Stomach (tissue), 9 donors: Measurements from ENCODE around the gene DNAJC6. TPM values are rescaled to one million over a fixed set of nuclear protein-coding genes. Genes with fewer than 3 reads are reported as not detected.

Experiments used
- DNase-seq, 2 donors: peaks; one replicate each; pipeline versions ENCODE4 v3.0.0 to v3.0.0-alpha.2; 2013 to 2019
- H3K27ac ChIP-seq, 5 donors: fragments of 200-600 bp in 4 of 5; sonication (generic) in 4 of 5; one replicate each; pipeline ENCODE4 v1.5.1; 2013 to 2019; ENCODE audit warnings: mild to moderate bottlenecking in 1 of 5, moderate library complexity in 1 of 5
- H3K27me3 ChIP-seq, 3 donors: fragments of 200-600 bp; sonication (generic); one replicate each; pipeline ENCODE4 v1.5.1; 2017 to 2019; ENCODE audit warnings: mixed run types in 1 of 3
- H3K36me3 ChIP-seq, 4 donors: fragments of 200-600 bp; sonication (generic); 1 replicate in 3 of 4; 2 replicates in 1 of 4; pipeline ENCODE4 v1.5.1; 2016 to 2019
- H3K4me1 ChIP-seq, 4 donors: fragments of 200-600 bp; sonication (generic); one replicate each; pipeline ENCODE4 v1.5.1; 2016 to 2019
- H3K4me3 ChIP-seq, 4 donors: fragments of 200-600 bp; sonication (generic) in 3 of 4; one replicate each; pipeline ENCODE4 v1.5.1; 2016 to 2019; ENCODE audit warnings: mild to moderate bottlenecking in 1 of 4
- H3K9me3 ChIP-seq, 4 donors: fragments of 200-600 bp; sonication (generic); one replicate each; pipeline ENCODE4 v1.5.1; 2016 to 2019
- CTCF ChIP-seq, 7 experiments: fragments of 450-650 bp in 4 of 7; fragments of 200-600 bp in 3 of 7; sonication (generic) in 3 of 7; IDR thresholded peaks; one replicate each; pipeline ENCODE4 v1.5.1; 2016 to 2019; ENCODE audit warnings: antibody characterized with exemption in 7 of 7, control low read depth in 2 of 7, mild to moderate bottlenecking in 1 of 7
- EP300 ChIP-seq: sonication (generic); formaldehyde crosslinking; IDR thresholded peaks from one replicate; pipeline ENCODE4 v1.6.1; 2017; ENCODE audit warnings: antibody characterized with exemption
- POLR2A ChIP-seq, 4 donors: fragments of 450-650 bp; IDR thresholded peaks; one replicate each; pipeline ENCODE4 v1.6.1; 2016; ENCODE audit warnings: antibody characterized with exemption in 4 of 4, control low read depth in 2 of 4, mild to moderate bottlenecking in 1 of 4, moderate library complexity in 1 of 4
- POLR2AphosphoS5 ChIP-seq, 3 donors: sonication (generic); formaldehyde crosslinking; IDR thresholded peaks; one replicate each; pipeline ENCODE4 v1.6.1; 2016; ENCODE audit warnings: antibody characterized with exemption in 3 of 3
- WGBS, 5 donors: extraction: QIAGEN DNeasy Blood & Tissue Kit in 3 of 5; methylation state at CpG; one replicate each; pipeline versions ENCODE4 v1.1.5 to v1.1.7; 2013 to 2018; 5-methylcytosine and 5-hydroxymethylcytosine counted together
- intact Hi-C: fragments of 100-400 bp; cut with DNase I; formaldehyde crosslinking; loops from one replicate; pipeline ENCODE4 v1.15.1; 2023; ENCODE audit warnings: low total_unique reads
- polyA plus RNA-seq, 3 donors: library from polyadenylated mRNA; stranded (reverse); fragments of 200-250 nt; gene quantifications; one replicate each; pipeline ENCODE4 v1.2.3, GENCODE V29; 2013
- total RNA-seq, 5 donors: library from RNA; depleted of rRNA; stranded (reverse); fragments of >200 nt; gene quantifications; one replicate each; pipeline versions ENCODE4 v1.1.0 to v1.2.3, GENCODE V29; 2014 to 2016
- donor health status: healthy with polysubstance abuse.
- donor health status: Bipolar disorder and iron deficiency.
- donor health status: healthy.

DNAJC6 gene
- total and polyA plus RNA-seq, 8 donors, result under 0.01 to 7.5 (median 0.68) TPM; not detected in 1

- WGBS, 5 donors, result 90 to 99% (median 94%) methylated on average over 3 of the region's 3 CpGs
- intact Hi-C loops, result no loop called here
- TF ChIP-seq EP300 (no peak), CTCF (IDR thresholded peaks at IDR 0.05) (no peak), POLR2AphosphoS5 (IDR thresholded peaks at IDR 0.05) (no peak)
- no peak overlapping the region for H3K27ac ChIP-seq
- H3K36me3 ChIP-seq, result no peaks in the 10 kb centered on the region
- no peaks in the 10 kb centered on the region for H3K9me3 ChIP-seq
- no peak overlapping the region for H3K4me3 ChIP-seq
- DNase-seq, result no peak
- H3K4me1 ChIP-seq, result no peaks in the 10 kb centered on the region
- no peaks in the 10 kb centered on the region for H3K27me3 ChIP-seq
Measured at GRCh38 chr1:65412984-65413375, 103.6 kb downstream of the DNAJC6 start.

GRCh38 chr1:65414538-65414937 is 105.2 kb downstream of the DNAJC6 start:
- WGBS, 5 donors, result 79 to 85% (median 79%) methylated on average over 4 of the region's 4 CpGs
- no peaks in the 10 kb centered on the region for H3K27me3 ChIP-seq
- H3K9me3 ChIP-seq, result no peaks in the 10 kb centered on the region
- TF ChIP-seq POLR2AphosphoS5 (IDR thresholded peaks at IDR 0.05), result no peak
- no peak for TF ChIP-seq CTCF (IDR thresholded peaks at IDR 0.05)
- TF ChIP-seq EP300, result no peak
- TF ChIP-seq POLR2A (IDR thresholded peaks at IDR 0.05), result no peak
- no peak for DNase-seq
- peaks cover 0 to 8% (median 5%) of the 10 kb centered on the region in 4 donors for H3K4me1 ChIP-seq
- H3K4me3 ChIP-seq, result no peak overlapping the region
- no peak overlapping the region for H3K27ac ChIP-seq
- intact Hi-C loops, result no loop called here
- H3K36me3 ChIP-seq, result no peaks in the 10 kb centered on the region

GRCh38 chr1:65416767-65417166 is 107.4 kb downstream of the DNAJC6 start:
- no peaks in the 10 kb centered on the region for H3K9me3 ChIP-seq
- WGBS, 5 donors, result 87 to 100% (median 89%) methylated on average over 1 of the region's 1 CpG
- intact Hi-C loops, result no loop called here
- H3K4me1 ChIP-seq, result peaks cover 1 to 15% (median 11%) of the 10 kb centered on the region in 4 donors
- H3K27ac ChIP-seq, result no peak overlapping the region
- DNase-seq, result no peak
- no peak overlapping the region for H3K4me3 ChIP-seq
- TF ChIP-seq EP300 (no peak), POLR2AphosphoS5 (IDR thresholded peaks at IDR 0.05) (no peak), POLR2A (IDR thresholded peaks at IDR 0.05) (no peak), CTCF (IDR thresholded peaks at IDR 0.05) (no peak)
- no peaks in the 10 kb centered on the region for H3K27me3 ChIP-seq
- no peaks in the 10 kb centered on the region for H3K36me3 ChIP-seq

- 57 to 65% (median 61%) methylated on average over 2 of the region's 2 CpGs for WGBS, 5 donors
- no peak for DNase-seq
- Histone ChIP-seq H3K9me3 (no peaks in the 10 kb centered on the region), H3K27me3 (no peaks in the 10 kb centered on the region), H3K27ac (no peak overlapping the region), H3K4me1 (peaks cover 11 to 25% (median 20%) of the 10 kb centered on the region in 4 donors), H3K4me3 (no peak overlapping the region), H3K36me3 (no peaks in the 10 kb centered on the region)
- intact Hi-C loops, result no loop called here
- no peak for TF ChIP-seq POLR2AphosphoS5 (IDR thresholded peaks at IDR 0.05)
- no peak for TF ChIP-seq EP300
- TF ChIP-seq POLR2A (IDR thresholded peaks at IDR 0.05), result no peak
- TF ChIP-seq CTCF (IDR thresholded peaks at IDR 0.05), result no peak
Measured at GRCh38 chr1:65417729-65418128, 108.4 kb downstream of the DNAJC6 start.
